ENCODE results near the gene ADAMTS17. TPM values are rescaled to one million over a fixed set of nuclear protein-coding genes. Genes with fewer than 3 reads are reported as not detected.

Gene ADAMTS17
- total RNA-seq, 1 experiment from 2014 or later = 1.8 TPM

DNA sequence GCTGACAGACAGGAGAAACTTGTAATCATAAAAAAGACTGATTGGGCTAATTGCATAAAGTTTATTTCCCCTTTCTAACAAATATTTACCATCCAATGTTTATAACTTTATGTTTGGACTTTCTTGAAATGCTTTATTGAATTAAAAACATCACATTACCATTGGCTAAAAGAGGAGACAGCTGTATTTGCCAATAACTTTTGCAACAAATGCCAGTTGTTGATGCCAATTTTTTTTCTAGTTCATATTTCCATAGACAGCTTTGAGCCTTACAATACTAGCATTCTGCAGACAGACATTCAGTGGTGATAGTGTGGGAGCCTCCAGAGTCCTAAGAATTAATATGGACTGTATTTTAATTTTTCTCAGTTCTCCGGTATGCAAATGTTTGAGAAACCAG, 198.4 kb downstream of the ADAMTS17 start (continued):
- TF ChIP-seq, protein P1, sequence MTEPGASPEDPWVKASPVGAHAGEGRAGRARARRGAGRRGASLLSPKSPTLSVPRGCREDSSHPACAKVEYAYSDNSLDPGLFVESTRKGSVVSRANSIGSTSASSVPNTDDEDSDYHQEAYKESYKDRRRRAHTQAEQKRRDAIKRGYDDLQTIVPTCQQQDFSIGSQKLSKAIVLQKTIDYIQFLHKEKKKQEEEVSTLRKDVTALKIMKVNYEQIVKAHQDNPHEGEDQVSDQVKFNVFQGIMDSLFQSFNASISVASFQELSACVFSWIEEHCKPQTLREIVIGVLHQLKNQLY (CRISPR knock-in tag; IDR thresholded peaks at IDR 0.05) = no peak
- TF ChIP-seq TEAD4 (CRISPR knock-in tag; IDR thresholded peaks at IDR 0.05) = no peak
- TF ChIP-seq, protein P2, sequence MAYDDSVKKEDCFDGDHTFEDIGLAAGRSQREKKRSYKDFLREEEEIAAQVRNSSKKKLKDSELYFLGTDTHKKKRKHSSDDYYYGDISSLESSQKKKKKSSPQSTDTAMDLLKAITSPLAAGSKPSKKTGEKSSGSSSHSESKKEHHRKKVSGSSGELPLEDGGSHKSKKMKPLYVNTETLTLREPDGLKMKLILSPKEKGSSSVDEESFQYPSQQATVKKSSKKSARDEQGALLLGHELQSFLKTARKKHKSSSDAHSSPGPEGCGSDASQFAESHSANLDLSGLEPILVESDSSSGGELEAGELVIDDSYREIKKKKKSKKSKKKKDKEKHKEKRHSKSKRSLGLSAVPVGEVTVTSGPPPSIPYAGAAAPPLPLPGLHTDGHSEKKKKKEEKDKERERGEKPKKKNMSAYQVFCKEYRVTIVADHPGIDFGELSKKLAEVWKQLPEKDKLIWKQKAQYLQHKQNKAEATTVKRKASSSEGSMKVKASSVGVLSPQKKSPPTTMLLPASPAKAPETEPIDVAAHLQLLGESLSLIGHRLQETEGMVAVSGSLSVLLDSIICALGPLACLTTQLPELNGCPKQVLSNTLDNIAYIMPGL (CRISPR knock-in tag; IDR thresholded peaks at IDR 0.05) = no peak
- TF ChIP-seq ZNF138 (CRISPR knock-in tag; conservative IDR thresholded peaks at IDR 0.05) = no peak
- TF ChIP-seq MXD4 (CRISPR knock-in tag; IDR thresholded peaks at IDR 0.05; ENCODE audit: borderline replicate concordance) = no peak
- TF ChIP-seq IRF2 (CRISPR knock-in tag; IDR thresholded peaks at IDR 0.05; ENCODE audit: borderline replicate concordance, low read depth) = no peak
- TF ChIP-seq, protein P3, sequence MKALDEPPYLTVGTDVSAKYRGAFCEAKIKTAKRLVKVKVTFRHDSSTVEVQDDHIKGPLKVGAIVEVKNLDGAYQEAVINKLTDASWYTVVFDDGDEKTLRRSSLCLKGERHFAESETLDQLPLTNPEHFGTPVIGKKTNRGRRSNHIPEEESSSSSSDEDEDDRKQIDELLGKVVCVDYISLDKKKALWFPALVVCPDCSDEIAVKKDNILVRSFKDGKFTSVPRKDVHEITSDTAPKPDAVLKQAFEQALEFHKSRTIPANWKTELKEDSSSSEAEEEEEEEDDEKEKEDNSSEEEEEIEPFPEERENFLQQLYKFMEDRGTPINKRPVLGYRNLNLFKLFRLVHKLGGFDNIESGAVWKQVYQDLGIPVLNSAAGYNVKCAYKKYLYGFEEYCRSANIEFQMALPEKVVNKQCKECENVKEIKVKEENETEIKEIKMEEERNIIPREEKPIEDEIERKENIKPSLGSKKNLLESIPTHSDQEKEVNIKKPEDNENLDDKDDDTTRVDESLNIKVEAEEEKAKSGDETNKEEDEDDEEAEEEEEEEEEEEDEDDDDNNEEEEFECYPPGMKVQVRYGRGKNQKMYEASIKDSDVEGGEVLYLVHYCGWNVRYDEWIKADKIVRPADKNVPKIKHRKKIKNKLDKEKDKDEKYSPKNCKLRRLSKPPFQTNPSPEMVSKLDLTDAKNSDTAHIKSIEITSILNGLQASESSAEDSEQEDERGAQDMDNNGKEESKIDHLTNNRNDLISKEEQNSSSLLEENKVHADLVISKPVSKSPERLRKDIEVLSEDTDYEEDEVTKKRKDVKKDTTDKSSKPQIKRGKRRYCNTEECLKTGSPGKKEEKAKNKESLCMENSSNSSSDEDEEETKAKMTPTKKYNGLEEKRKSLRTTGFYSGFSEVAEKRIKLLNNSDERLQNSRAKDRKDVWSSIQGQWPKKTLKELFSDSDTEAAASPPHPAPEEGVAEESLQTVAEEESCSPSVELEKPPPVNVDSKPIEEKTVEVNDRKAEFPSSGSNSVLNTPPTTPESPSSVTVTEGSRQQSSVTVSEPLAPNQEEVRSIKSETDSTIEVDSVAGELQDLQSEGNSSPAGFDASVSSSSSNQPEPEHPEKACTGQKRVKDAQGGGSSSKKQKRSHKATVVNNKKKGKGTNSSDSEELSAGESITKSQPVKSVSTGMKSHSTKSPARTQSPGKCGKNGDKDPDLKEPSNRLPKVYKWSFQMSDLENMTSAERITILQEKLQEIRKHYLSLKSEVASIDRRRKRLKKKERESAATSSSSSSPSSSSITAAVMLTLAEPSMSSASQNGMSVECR (CRISPR knock-in tag; IDR thresholded peaks at IDR 0.05; ENCODE audit: borderline replicate concordance) = no peak

DNA sequence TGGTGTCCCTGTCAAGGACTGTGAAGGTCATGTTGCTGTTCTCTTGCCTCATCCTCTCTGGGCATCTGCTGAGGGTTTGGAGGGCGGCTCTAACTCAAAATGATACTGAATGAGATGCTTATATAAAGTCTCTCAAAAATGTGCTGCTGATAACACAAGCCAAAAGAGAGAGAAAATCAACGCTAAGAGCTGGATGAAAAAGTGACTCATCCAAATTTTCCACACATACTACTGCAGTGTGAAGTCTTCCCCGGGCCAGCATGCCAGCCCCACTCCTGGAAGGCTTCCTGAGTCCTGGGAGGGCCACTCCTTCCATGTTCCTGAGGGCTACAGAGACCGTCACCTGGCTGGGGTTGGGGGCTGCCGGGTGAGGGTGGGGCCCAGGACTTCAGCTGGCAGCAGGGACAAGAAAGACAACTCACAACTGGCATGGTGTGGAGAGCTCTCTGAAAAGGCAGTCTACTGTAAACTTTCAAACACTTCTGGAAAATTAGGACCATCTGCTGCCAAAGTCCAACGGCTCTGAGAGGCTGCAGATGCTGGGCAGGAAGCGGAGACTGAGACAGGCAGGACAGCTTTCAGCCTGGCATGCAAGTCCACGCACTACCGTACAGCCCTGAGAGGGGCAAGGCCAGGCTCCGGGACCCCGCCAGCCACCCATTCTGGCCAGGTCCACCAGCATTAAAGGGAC, 200.3 kb downstream of the ADAMTS17 start:
- DNase-seq (ENCODE audit: low spot score) = no peak
- Mint-ChIP-seq H3K4me1 (no peaks in the 10 kb centered on the region), H3K27me3 (ENCODE audit: low read depth) (no peaks in the 10 kb centered on the region), H3K27ac (no peak overlapping the region), H3K4me3 (no peak overlapping the region), H3K36me3 (peaks cover 5% of the 10 kb centered on the region), H3K9me3 (peaks cover 7% of the 10 kb centered on the region)
- ChIA-PET POLR2A (no interaction called here), CTCF (interaction anchor here (0.7 kb wide), 1 partner anchor 198 kb away, joined by 6 read pairs; no protein-coding TSS in a partner anchor)
- TF ChIP-seq, protein P4, sequence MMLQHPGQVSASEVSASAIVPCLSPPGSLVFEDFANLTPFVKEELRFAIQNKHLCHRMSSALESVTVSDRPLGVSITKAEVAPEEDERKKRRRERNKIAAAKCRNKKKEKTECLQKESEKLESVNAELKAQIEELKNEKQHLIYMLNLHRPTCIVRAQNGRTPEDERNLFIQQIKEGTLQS (CRISPR knock-in tag; conservative IDR thresholded peaks at IDR 0.05) = no peak
- no peak for TF ChIP-seq ZNF219 (CRISPR knock-in tag; IDR thresholded peaks at IDR 0.05; ENCODE audit: borderline replicate concordance)
- TF ChIP-seq, protein P5, sequence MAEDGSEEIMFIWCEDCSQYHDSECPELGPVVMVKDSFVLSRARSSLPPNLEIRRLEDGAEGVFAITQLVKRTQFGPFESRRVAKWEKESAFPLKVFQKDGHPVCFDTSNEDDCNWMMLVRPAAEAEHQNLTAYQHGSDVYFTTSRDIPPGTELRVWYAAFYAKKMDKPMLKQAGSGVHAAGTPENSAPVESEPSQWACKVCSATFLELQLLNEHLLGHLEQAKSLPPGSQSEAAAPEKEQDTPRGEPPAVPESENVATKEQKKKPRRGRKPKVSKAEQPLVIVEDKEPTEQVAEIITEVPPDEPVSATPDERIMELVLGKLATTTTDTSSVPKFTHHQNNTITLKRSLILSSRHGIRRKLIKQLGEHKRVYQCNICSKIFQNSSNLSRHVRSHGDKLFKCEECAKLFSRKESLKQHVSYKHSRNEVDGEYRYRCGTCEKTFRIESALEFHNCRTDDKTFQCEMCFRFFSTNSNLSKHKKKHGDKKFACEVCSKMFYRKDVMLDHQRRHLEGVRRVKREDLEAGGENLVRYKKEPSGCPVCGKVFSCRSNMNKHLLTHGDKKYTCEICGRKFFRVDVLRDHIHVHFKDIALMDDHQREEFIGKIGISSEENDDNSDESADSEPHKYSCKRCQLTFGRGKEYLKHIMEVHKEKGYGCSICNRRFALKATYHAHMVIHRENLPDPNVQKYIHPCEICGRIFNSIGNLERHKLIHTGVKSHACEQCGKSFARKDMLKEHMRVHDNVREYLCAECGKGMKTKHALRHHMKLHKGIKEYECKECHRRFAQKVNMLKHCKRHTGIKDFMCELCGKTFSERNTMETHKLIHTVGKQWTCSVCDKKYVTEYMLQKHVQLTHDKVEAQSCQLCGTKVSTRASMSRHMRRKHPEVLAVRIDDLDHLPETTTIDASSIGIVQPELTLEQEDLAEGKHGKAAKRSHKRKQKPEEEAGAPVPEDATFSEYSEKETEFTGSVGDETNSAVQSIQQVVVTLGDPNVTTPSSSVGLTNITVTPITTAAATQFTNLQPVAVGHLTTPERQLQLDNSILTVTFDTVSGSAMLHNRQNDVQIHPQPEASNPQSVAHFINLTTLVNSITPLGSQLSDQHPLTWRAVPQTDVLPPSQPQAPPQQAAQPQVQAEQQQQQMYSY (CRISPR knock-in tag; IDR thresholded peaks at IDR 0.05) = no peak
- TF ChIP-seq, protein P3 (CRISPR knock-in tag; IDR thresholded peaks at IDR 0.05; ENCODE audit: borderline replicate concordance) = no peak
- ATAC-seq = no peak
